Measurements from ENCODE around the gene PIP4K2A. TPM values are rescaled to one million over a fixed set of nuclear protein-coding genes. Genes with fewer than 3 reads are reported as not detected.

The PIP4K2A gene
- total and polyA plus RNA-seq, 12 donors = 12.3 to 70.6 (median 28.5) TPM

- peaks cover 0 to 57% of the 10 kb centered on the region in 2 donors for H3K36me3 ChIP-seq (replicated peaks in 1 of 2)
- WGBS, 4 donors = 70 to 90% (median 78%) methylated on average over 6 to 7 of the region's 7 CpGs
- intact Hi-C loops (cut with DNase I) = no loop called here
- no peak for DNase-seq
- TF ChIP-seq POLR2A (IDR thresholded peaks at IDR 0.05) = no peak
- TF ChIP-seq CTCF (IDR thresholded peaks at IDR 0.05) = no peak
- H3K4me3 ChIP-seq = no peak overlapping the region
- H3K27ac ChIP-seq = no peak overlapping the region
- no peaks in the 10 kb centered on the region for H3K4me1 ChIP-seq (replicated peaks in 1 of 2)
- no peaks in the 10 kb centered on the region for H3K27me3 ChIP-seq
- H3K9me3 ChIP-seq (replicated peaks in 1 of 3) = no peaks in the 10 kb centered on the region
Measured at GRCh38 chr10:22542773-22543172, 171.6 kb downstream of the PIP4K2A start.

- 95 to 96% (median 96%) methylated on average over 9 to 10 of the region's 10 CpGs for WGBS, 4 donors
- peaks cover 0 to 57% of the 10 kb centered on the region in 2 donors for H3K36me3 ChIP-seq (replicated peaks in 1 of 2)
- no peak for TF ChIP-seq CTCF (IDR thresholded peaks at IDR 0.05)
- TF ChIP-seq POLR2A (IDR thresholded peaks at IDR 0.05) = no peak
- intact Hi-C loops (cut with DNase I) = no loop called here
- no peaks in the 10 kb centered on the region for H3K9me3 ChIP-seq (replicated peaks in 1 of 3)
- H3K27me3 ChIP-seq = no peaks in the 10 kb centered on the region
- H3K4me1 ChIP-seq (replicated peaks in 1 of 2) = no peaks in the 10 kb centered on the region
- H3K27ac ChIP-seq = no peak overlapping the region
- no peak overlapping the region for H3K4me3 ChIP-seq
- no peak for DNase-seq
Measured at GRCh38 chr10:22541900-22542299, 172.5 kb downstream of the PIP4K2A start.

- Histone ChIP-seq H3K27me3 (no peaks in the 10 kb centered on the region), H3K4me3 (no peak overlapping the region), H3K27ac (no peak overlapping the region), H3K36me3 (replicated peaks in 1 of 2) (peaks cover 0 to 59% of the 10 kb centered on the region in 2 donors), H3K4me1 (replicated peaks in 1 of 2) (no peaks in the 10 kb centered on the region), H3K9me3 (replicated peaks in 1 of 3) (no peaks in the 10 kb centered on the region)
- TF ChIP-seq POLR2A (IDR thresholded peaks at IDR 0.05) (no peak), CTCF (IDR thresholded peaks at IDR 0.05) (no peak)
- intact Hi-C loops (cut with DNase I) = no loop called here
- 87 to 97% (median 93%) methylated on average over 11 of the region's 11 CpGs for WGBS, 4 donors
- no peak for DNase-seq
Measured at GRCh38 chr10:22539579-22540298, 174.6 kb downstream of the PIP4K2A start.

- no peak for DNase-seq
- 85 to 89% (median 87%) methylated on average over 6 of the region's 6 CpGs for WGBS, 4 donors
Measured at GRCh38 chr10:22537810-22538209, 176.6 kb downstream of the PIP4K2A start.

More at GRCh38 chr10:22537810-22538209, 176.6 kb downstream of the PIP4K2A start:
- Histone ChIP-seq H3K9me3 (replicated peaks in 1 of 3) (no peaks in the 10 kb centered on the region), H3K27ac (no peak overlapping the region), H3K4me1 (replicated peaks in 1 of 2) (no peaks in the 10 kb centered on the region), H3K27me3 (no peaks in the 10 kb centered on the region), H3K36me3 (replicated peaks in 1 of 2) (peaks cover 0 to 50% of the 10 kb centered on the region in 2 donors), H3K4me3 (no peak overlapping the region)
- TF ChIP-seq CTCF (IDR thresholded peaks at IDR 0.05) (no peak), POLR2A (IDR thresholded peaks at IDR 0.05) (no peak)
- intact Hi-C loops (cut with DNase I) = no loop called here
